ENCODE data around the gene PYGM. TPM values are rescaled to one million over a fixed set of nuclear protein-coding genes. Genes with fewer than 3 reads are reported as not detected.

Gene PYGM
- total and polyA plus RNA-seq, 12 donors: 1.4 to 10.1 (median 3.8) TPM

DNA sequence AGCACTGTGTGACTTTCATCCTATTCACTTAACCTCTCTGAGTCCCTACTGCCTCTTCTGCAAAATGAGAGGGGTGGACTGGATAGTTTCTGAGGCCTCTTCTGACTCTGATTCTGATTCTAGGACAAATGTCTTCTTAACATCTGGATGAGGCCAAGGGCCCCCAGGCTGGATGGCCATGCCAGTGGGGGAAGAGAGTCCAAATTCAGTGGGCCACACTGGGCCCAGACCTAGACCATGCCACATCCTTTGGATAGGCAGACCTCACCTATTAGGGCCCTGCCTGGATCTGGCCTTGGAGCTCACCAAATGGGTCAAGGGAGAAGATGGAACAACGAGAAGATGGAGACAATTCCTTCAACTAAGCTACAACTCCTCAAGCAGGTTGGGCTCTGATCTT lies 61.3 kb downstream of the PYGM start:
- Histone ChIP-seq H3K36me3 (replicated peaks in 1 of 2) (no peaks in the 10 kb centered on the region), H3K4me1 (replicated peaks in 1 of 2) (no peaks in the 10 kb centered on the region), H3K27me3 (peaks cover 6% of the 10 kb centered on the region), H3K4me3 (no peak overlapping the region), H3K27ac (no peak overlapping the region), H3K9me3 (replicated peaks in 1 of 3) (no peaks in the 10 kb centered on the region)
- intact Hi-C loops (cut with DNase I): no loop called here
- TF ChIP-seq POLR2A (IDR thresholded peaks at IDR 0.05): no peak
- TF ChIP-seq, protein P1, sequence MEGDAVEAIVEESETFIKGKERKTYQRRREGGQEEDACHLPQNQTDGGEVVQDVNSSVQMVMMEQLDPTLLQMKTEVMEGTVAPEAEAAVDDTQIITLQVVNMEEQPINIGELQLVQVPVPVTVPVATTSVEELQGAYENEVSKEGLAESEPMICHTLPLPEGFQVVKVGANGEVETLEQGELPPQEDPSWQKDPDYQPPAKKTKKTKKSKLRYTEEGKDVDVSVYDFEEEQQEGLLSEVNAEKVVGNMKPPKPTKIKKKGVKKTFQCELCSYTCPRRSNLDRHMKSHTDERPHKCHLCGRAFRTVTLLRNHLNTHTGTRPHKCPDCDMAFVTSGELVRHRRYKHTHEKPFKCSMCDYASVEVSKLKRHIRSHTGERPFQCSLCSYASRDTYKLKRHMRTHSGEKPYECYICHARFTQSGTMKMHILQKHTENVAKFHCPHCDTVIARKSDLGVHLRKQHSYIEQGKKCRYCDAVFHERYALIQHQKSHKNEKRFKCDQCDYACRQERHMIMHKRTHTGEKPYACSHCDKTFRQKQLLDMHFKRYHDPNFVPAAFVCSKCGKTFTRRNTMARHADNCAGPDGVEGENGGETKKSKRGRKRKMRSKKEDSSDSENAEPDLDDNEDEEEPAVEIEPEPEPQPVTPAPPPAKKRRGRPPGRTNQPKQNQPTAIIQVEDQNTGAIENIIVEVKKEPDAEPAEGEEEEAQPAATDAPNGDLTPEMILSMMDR (IDR thresholded peaks at IDR 0.05): no peak
- no peak for DNase-seq
- WGBS, 4 donors: 76 to 92% (median 80%) methylated on average over 1 of the region's 1 CpG

DNA sequence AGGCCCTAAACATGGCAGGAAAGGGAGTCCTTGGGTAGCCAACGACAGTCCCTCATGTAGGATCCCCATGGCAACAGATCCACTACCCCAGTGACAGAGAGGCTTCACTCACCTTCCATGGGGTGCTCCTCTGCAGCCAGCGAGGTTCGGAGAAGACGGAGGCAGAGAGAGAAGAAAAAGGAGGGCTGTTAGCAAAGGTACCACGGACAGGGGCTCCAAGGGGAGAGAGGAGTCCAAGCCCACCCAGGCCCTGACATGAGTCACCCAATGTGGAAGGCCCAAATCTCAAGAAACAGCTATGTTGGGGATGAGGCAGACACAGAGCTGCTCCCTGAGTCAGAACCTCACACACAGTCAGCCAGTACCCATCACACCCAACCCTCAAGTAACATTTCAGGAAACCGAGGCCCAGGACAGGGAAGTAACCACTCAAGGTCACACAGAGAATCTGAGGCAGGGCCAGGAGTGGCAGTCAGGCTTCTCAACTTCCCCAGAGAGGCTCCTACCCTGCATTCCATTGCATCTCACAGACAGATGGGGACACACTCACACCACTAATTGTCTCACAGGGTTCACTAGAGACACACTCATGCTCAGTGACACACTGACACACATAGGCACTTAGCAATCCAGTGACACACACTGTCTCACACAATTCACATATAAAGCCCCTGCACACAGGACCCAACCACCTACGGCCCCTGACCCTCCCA lies 62.0 kb downstream of the PYGM start:
- no peaks in the 10 kb centered on the region for H3K4me1 ChIP-seq (replicated peaks in 1 of 2)
- TF ChIP-seq POLR2A (IDR thresholded peaks at IDR 0.05): no peak
- TF ChIP-seq, protein P1 (IDR thresholded peaks at IDR 0.05): no peak
- DNase-seq: no peak
- WGBS, 4 donors: 67 to 98% (median 78%) methylated on average over 5 to 7 of the region's 7 CpGs
- no peaks in the 10 kb centered on the region for H3K9me3 ChIP-seq (replicated peaks in 1 of 3)
- H3K27me3 ChIP-seq: no peaks in the 10 kb centered on the region
- H3K27ac ChIP-seq: no peak overlapping the region
- no peaks in the 10 kb centered on the region for H3K36me3 ChIP-seq (replicated peaks in 1 of 2)
- no peak overlapping the region for H3K4me3 ChIP-seq
- intact Hi-C loops (cut with DNase I): no loop called here

Other genes starting within 250 kb of the PYGM start
- 1 to 10 TPM in 2 of 9 donors, under 1 TPM in 5, not detected in 2; 0.42 to 3.9 (median 0.68) TPM for gene SLC22A11, start 204.0 kb downstream of the PYGM start, total RNA-seq
- under 1 TPM; 0.20 to 0.32 (median 0.30) TPM for gene SLC22A11, start 204.0 kb downstream of the PYGM start, polyA plus RNA-seq
- gene SLC22A12, start 168.8 kb downstream of the PYGM start, total RNA-seq: not detected
- not detected for gene SLC22A12, start 168.8 kb downstream of the PYGM start, polyA plus RNA-seq
- gene NRXN2, start 36.8 kb downstream of the PYGM start, total RNA-seq: 10 to 100 TPM in 3 of 9 donors, 1 to 10 TPM in 6; 1.7 to 17.1 (median 4.4) TPM
- 10 to 100 TPM in 1 of 3 donors, 1 to 10 TPM in 2; 3.3 to 13.6 (median 6.2) TPM for gene NRXN2, start 36.8 kb downstream of the PYGM start, polyA plus RNA-seq
- 10 to 100 TPM in 5 of 9 donors, 1 to 10 TPM in 4; 3.6 to 23.9 (median 11.1) TPM for gene RASGRP2, start 15.8 kb downstream of the PYGM start, total RNA-seq
- 10 to 100 TPM in 2 of 3 donors, 1 to 10 TPM in 1; 5.4 to 81.9 (median 35.0) TPM for gene RASGRP2, start 15.8 kb downstream of the PYGM start, polyA plus RNA-seq
- gene SF1, start 18.6 kb upstream of the PYGM start, total RNA-seq: 100 to 1,000 TPM in 8 of 9 donors, 10 to 100 TPM in 1; 76.2 to 395 (median 229) TPM
- gene SF1, start 18.6 kb upstream of the PYGM start, polyA plus RNA-seq: 100 to 1,000 TPM; 150 to 197 (median 178) TPM
- gene MAP4K2, start 43.2 kb upstream of the PYGM start, total RNA-seq: 10 to 100 TPM; 12.9 to 34.8 (median 18.7) TPM
- gene MAP4K2, start 43.2 kb upstream of the PYGM start, polyA plus RNA-seq: 10 to 100 TPM in 2 of 3 donors, 1 to 10 TPM in 1; 6.4 to 57.7 (median 27.7) TPM
- 10 to 100 TPM; 15.3 to 50.6 (median 28.4) TPM for gene MEN1, start 50.6 kb upstream of the PYGM start, total RNA-seq
- gene MEN1, start 50.6 kb upstream of the PYGM start, polyA plus RNA-seq: 10 to 100 TPM; 21.4 to 32.8 (median 29.1) TPM
- 10 to 100 TPM in 2 of 9 donors, 1 to 10 TPM in 7; 3.1 to 12.9 (median 9.1) TPM for gene CDC42BPG, start 84.7 kb upstream of the PYGM start, total RNA-seq
- 1 to 10 TPM; 3.3 to 7.4 (median 4.9) TPM for gene CDC42BPG, start 84.7 kb upstream of the PYGM start, polyA plus RNA-seq
- 100 to 1,000 TPM in 1 of 9 donors, 10 to 100 TPM in 8; 38.5 to 107 (median 55.8) TPM for gene EHD1, start 118.6 kb upstream of the PYGM start, total RNA-seq
- gene EHD1, start 118.6 kb upstream of the PYGM start, polyA plus RNA-seq: 10 to 100 TPM; 14.3 to 50.4 (median 20.0) TPM
- 10 to 100 TPM in 8 of 9 donors, 1 to 10 TPM in 1; 7.6 to 43.5 (median 33.8) TPM for gene ATG2A, start 157.2 kb upstream of the PYGM start, total RNA-seq
- gene ATG2A, start 157.2 kb upstream of the PYGM start, polyA plus RNA-seq: 10 to 100 TPM in 2 of 3 donors, 1 to 10 TPM in 1; 3.6 to 43.3 (median 32.4) TPM
- 10 to 100 TPM in 8 of 9 donors, 1 to 10 TPM in 1; 7.8 to 26.6 (median 20.4) TPM for gene PPP2R5B, start 164.7 kb upstream of the PYGM start, total RNA-seq
- 10 to 100 TPM; 10.7 to 51.3 (median 25.6) TPM for gene PPP2R5B, start 164.7 kb upstream of the PYGM start, polyA plus RNA-seq
- not detected for gene GPHA2, start 175.9 kb upstream of the PYGM start, total RNA-seq
- under 1 TPM in 1 of 3 donors, not detected in 2; 0.67 TPM for gene GPHA2, start 175.9 kb upstream of the PYGM start, polyA plus RNA-seq
- not detected for gene MAJIN, start 212.1 kb upstream of the PYGM start, total RNA-seq
- gene MAJIN, start 212.1 kb upstream of the PYGM start, polyA plus RNA-seq: under 1 TPM in 2 of 3 donors, not detected in 1; 0.24 to 0.29 TPM
- 10 to 100 TPM in 2 of 9 donors, 1 to 10 TPM in 6, under 1 TPM in 1; 0.67 to 34.5 (median 6.4) TPM for gene BATF2, start 237.0 kb upstream of the PYGM start, total RNA-seq
- gene BATF2, start 237.0 kb upstream of the PYGM start, polyA plus RNA-seq: 1 to 10 TPM; 3.3 to 8.5 (median 3.7) TPM